ENCODE measurements around the gene LHFPL3. TPM values are rescaled to one million over a fixed set of nuclear protein-coding genes. Genes with fewer than 3 reads are reported as not detected.

The LHFPL3 gene
- total RNA-seq, 4 donors from 2014 or later, result not detected

- Histone ChIP-seq H3K9me3 (no peaks in the 10 kb centered on the region), H3K27me3 (no peaks in the 10 kb centered on the region), H3K4me3 (replicated peaks in 1 of 3) (no peak overlapping the region), H3K36me3 (no peaks in the 10 kb centered on the region), H3K27ac (no peak overlapping the region), H3K4me1 (no peaks in the 10 kb centered on the region)
- WGBS, 2 donors, result 86 to 88% methylated on average over 3 of the region's 3 CpGs
- TF ChIP-seq POLR2A (IDR thresholded peaks at IDR 0.05), result no peak
- no peak for TF ChIP-seq CTCF (IDR thresholded peaks at IDR 0.05)
- no peak for DNase-seq
- intact Hi-C loops (cut with DNase I), result no loop called here
Measured at GRCh38 chr7:104296266-104296665, 32.1 kb upstream of the LHFPL3 start.

- Histone ChIP-seq H3K4me1 (no peaks in the 10 kb centered on the region), H3K4me3 (replicated peaks in 1 of 3) (no peak overlapping the region), H3K27ac (no peak overlapping the region), H3K9me3 (no peaks in the 10 kb centered on the region), H3K36me3 (no peaks in the 10 kb centered on the region), H3K27me3 (no peaks in the 10 kb centered on the region)
- intact Hi-C loops (cut with DNase I), result no loop called here
- no peak for DNase-seq
- 71 to 73% methylated on average over 4 of the region's 4 CpGs for WGBS, 2 donors
- TF ChIP-seq POLR2A (IDR thresholded peaks at IDR 0.05) (no peak), CTCF (IDR thresholded peaks at IDR 0.05) (no peak)
Measured at GRCh38 chr7:104296900-104297299, 31.5 kb upstream of the LHFPL3 start.

- Histone ChIP-seq H3K36me3 (no peaks in the 10 kb centered on the region), H3K4me3 (replicated peaks in 1 of 3) (no peak overlapping the region), H3K9me3 (no peaks in the 10 kb centered on the region), H3K4me1 (no peaks in the 10 kb centered on the region), H3K27ac (no peak overlapping the region), H3K27me3 (no peaks in the 10 kb centered on the region)
- DNase-seq, result no peak
- intact Hi-C loops (cut with DNase I), result no loop called here
- no peak for TF ChIP-seq CTCF (IDR thresholded peaks at IDR 0.05)
- no peak for TF ChIP-seq POLR2A (IDR thresholded peaks at IDR 0.05)
- WGBS, 2 donors, result 43 to 57% methylated on average over 3 of the region's 3 CpGs
Measured at GRCh38 chr7:104299323-104299722, 29.1 kb upstream of the LHFPL3 start.

- intact Hi-C loops (cut with DNase I), result no loop called here
Measured at GRCh38 chr7:104299777-104300176, 28.6 kb upstream of the LHFPL3 start.

GRCh38 chr7:104306793-104307192 is 21.6 kb upstream of the LHFPL3 start:
- H3K4me1 ChIP-seq, result no peaks in the 10 kb centered on the region
- H3K27ac ChIP-seq, result no peak overlapping the region
- no peak for TF ChIP-seq POLR2A (IDR thresholded peaks at IDR 0.05)
- TF ChIP-seq CTCF (IDR thresholded peaks at IDR 0.05), result no peak
- WGBS, 2 donors, result 77 to 81% methylated on average over 4 of the region's 4 CpGs
- intact Hi-C loops (cut with DNase I), result no loop called here
- H3K27me3 ChIP-seq, result no peaks in the 10 kb centered on the region
- DNase-seq, result no peak
- H3K9me3 ChIP-seq, result no peaks in the 10 kb centered on the region
- no peak overlapping the region for H3K4me3 ChIP-seq (replicated peaks in 1 of 3)
- no peaks in the 10 kb centered on the region for H3K36me3 ChIP-seq

More at GRCh38 chr7:104299777-104300176, 28.6 kb upstream of the LHFPL3 start:
- H3K27ac ChIP-seq, result no peak overlapping the region
- 52 to 53% methylated on average over 4 of the region's 4 CpGs for WGBS, 2 donors
- H3K27me3 ChIP-seq, result no peaks in the 10 kb centered on the region
- H3K36me3 ChIP-seq, result no peaks in the 10 kb centered on the region
- DNase-seq, result no peak
- no peaks in the 10 kb centered on the region for H3K9me3 ChIP-seq
- H3K4me1 ChIP-seq, result no peaks in the 10 kb centered on the region
- H3K4me3 ChIP-seq (replicated peaks in 1 of 3), result no peak overlapping the region
- no peak for TF ChIP-seq POLR2A (IDR thresholded peaks at IDR 0.05)
- TF ChIP-seq CTCF (IDR thresholded peaks at IDR 0.05), result no peak

All from thyroid gland (tissue), 4 donors.